Middle frontal gyrus (tissue), 1 donor: ENCODE measurements around the gene METTL9.
"Not testable (repeated sequence)": the region's sequence is repeated elsewhere in the genome, so short reads cannot be mapped to it uniquely, and the experiment has no call there.

Source experiments
- DNase-seq: peaks from one replicate; pipeline ENCODE4 v3.0.0-alpha.2; 2015; ENCODE audit warnings: low spot score; ENCODE audit errors: extremely low spot score

Gene METTL9

GRCh38 chr16:21634216-21634615, 34.8 kb downstream of the METTL9 start:
- no peak for DNase-seq

- DNase-seq, result not testable (repeated sequence)
Measured at GRCh38 chr16:21635694-21636093, 36.3 kb downstream of the METTL9 start.

DNA sequence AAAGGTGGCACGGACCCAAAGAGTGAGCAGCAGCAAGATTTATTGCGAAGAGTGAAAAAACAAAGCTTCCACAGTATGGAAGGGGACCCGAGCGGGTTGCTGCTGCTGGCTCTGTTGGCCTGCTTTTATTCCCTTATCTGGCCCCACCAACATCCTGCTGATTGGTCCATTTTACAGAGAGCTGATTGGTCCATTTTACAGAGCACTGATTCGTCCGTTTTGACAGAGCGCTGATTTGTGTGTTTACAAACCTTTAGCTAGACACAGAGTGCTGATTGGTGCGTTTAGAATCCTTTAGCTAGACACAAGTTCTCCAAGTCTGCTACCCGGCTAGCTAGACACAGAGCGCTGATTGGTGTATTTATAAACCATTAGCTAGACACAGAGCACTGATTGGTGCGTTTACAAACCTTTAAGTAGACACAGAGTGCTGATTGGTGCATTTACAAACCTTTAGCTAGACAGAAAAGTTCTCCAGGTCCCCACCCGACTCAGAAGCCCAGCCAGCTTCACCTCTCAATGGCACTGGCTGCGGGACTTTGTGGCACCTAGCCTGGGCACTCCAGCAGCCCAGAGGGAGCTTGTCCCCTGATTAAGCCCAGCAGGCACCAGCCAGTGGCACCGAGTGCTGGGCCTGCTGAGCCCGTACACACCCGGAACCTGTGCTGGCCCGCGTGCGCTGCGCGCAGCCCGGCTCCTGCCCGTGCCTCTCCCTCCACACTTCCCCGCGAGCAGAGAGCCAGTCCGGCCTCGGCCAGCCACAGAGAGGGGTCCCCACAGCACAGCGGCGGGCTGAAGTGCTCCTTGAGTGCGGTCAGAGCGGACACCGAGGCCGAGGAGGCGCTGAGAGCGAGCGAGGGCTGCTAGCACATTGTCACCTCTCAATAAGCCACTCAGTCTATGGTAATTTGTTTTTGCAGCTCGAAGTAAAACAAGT, 37.9 kb downstream of the METTL9 start:
- no peak for DNase-seq

DNA sequence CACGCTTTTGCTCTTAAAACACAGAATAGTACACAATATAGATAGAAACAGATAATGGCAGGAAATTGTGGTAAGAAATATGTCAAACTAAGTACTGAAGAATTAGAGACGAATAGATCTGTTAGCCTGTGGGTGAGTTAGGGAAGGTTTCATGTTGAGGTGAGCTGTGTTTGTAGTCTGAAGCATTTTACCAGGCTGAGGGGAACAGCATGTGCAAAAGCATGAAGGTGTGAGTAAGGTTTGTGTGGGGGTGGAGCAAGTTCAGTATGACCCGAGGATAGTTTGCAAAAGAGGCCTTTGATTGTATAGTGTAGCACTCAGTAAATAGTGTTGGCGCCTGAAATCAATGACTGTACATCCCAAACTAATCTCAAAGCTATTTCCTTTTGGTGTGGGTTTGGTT, 39.2 kb downstream of the METTL9 start:
- no peak for DNase-seq

- DNase-seq, result no peak
Measured at GRCh38 chr16:21639493-21639892, 40.1 kb downstream of the METTL9 start.

GRCh38 chr16:21641916-21642315, 42.5 kb downstream of the METTL9 start:
- DNase-seq, result no peak

GRCh38 chr16:21642861-21643260, 43.5 kb downstream of the METTL9 start:
- no peak for DNase-seq

- DNase-seq, result no peak
Measured at GRCh38 chr16:21643785-21644184, 44.4 kb downstream of the METTL9 start.

GRCh38 chr16:21644674-21645073, 45.3 kb downstream of the METTL9 start:
- no peak for DNase-seq

GRCh38 chr16:21645261-21645721, 45.9 kb downstream of the METTL9 start:
- no peak for DNase-seq

DNA sequence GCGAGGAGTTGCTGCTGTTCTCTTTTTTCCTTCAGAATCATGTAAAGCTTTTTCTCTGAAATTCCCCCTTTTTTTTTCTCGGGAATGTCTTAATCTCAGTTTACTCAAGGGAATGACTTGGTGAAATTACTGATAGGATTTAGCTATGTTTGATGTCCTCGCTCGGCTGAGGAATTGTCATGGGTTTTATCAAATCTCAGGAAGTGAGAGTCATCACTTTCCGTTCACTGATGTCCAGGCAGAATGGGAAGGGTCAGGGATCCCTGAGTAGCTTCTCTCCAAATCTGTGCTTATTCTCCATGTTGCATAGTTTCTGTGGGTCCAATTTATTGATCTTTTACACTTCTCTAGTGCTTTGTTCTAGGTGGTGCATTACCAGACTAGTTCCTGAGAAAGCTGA, 46.7 kb downstream of the METTL9 start:
- no peak for DNase-seq

- no peak for DNase-seq
Measured at GRCh38 chr16:21646721-21647561, 47.6 kb downstream of the METTL9 start.

GRCh38 chr16:21647562-21648164, 48.3 kb downstream of the METTL9 start:
- no peak for DNase-seq

DNA sequence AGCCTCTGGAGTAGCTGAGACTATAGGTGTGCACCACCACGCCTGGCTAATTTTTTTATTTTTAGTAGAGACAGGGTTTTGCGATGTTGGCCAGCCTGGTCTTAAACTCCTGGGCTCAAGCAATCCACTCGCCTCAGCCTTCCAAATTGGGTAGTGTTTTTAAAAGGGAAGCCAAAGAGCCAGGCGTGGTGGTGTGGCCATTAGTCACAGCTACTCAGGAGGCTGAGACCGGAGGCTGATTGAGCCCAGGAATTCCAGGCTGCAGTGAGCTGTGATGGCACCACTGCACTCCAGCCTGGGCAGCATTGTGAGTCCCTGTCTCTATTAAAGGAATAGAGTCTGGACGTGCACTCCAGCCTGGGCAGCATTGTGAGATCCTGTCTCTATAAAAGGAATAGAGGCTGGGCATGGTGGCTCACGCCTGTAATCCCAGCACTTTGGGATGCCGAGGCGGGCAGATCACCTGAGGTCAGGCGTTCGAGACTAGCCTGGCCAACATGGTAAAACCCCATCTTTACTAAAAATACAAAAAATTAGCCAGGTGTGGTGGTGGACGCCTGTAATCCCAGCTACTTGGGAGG, 50.5 kb downstream of the METTL9 start:
- not testable (repeated sequence) for DNase-seq

DNA sequence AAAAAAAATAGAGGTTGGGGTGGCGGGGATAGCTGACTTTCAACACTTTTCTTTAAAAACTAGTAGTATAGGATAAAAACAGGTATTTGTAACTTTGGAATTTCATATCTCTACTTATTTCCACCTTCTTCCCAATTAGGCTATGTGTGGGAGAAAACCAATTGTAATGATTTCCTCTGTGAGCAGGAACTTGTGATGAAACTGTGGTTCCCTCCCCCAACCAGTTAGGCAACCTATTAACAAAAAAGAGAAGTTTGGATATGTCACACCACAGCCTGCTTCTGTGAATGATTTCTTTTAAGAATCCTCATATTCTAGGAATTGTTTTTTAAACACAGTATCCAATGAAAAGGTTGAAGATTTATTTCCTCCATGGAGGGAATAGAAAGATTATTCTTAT, 51.1 kb downstream of the METTL9 start:
- DNase-seq, result no peak

DNA sequence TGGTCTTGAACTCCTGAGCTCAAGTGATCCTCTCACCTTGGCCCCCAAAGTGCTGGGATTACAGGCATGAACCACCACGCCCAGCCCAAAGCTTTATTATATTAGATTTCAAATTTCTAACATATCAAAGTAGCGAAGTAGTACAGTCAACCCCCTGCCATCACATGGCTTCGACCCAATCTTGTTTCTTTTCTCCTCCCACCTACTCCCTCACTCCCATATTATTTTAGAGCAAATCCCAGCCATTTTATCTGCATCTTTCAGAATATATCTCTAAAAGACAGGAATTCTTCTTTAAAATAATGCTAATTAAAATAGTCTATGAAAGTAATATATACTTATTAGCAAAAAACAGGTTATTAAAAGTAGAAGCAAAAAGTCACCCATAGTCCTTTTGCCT, 52.1 kb downstream of the METTL9 start:
- no peak for DNase-seq

DNA sequence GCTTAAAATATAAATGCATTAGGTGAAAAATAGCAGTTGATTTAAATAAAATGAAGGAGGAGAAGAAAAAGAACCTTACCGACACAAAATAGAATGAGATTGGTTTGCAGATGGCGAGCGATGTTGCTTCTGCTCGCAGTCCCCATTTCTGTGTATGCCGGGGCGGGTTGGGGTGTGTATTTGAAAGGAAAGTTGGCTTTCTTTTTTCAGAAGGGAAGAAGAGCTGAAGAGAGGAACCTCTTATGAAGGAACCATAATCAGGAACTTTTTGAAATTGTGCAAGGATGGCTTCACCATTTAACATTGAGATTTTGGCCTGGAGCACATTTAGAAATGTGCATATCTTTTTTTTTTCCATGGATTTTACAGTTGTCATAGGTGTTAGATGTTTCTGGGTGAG, 53.1 kb downstream of the METTL9 start, which contains the start of gene IGSF6:
TSS of gene IGSF6 (minus strand) at position 156 of the 400 bp plus-strand sequence. CDS start at position 146, 10 bp downstream.
- DNase-seq, result no peak

- DNase-seq, result no peak
Measured at GRCh38 chr16:21653571-21653970, 54.2 kb downstream of the METTL9 start.

DNA sequence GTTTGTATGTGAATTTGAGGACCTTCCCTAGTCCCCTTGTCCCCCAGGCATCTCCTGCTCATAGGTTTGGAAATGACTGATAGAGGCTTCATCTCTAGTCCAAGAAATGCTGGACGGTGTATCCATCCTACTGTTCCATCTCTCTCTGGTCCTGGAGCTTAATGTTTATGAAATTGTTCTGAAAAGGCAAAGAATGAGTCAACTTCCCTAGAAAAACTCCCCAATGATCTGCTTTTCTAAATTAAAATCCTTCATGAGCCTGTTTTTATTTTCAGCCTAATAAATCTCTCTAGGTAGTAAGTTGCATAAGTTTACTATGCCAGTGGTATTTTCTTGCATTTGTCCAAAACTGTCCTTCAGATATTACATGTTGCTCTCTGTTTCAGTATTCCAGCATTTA, 55.1 kb downstream of the METTL9 start:
- no peak for DNase-seq

DNA sequence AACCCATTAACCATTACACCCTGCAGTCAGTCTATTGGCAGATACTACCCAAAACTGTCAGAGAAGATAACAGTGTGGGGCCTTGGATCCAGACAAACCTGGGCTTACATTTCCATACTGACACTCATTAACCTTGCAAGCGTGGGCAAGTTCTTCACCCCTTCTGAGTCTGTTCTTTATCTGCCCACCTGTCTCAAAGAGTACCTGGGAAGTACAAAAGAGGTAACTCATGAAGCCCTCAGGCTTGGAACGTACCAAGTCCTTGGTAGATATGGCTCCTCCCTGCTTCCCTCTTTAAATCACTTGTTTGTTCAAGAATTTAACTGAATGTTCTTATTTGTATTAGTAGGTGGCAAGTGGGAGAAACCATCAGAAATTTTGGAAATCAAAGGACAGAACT, 55.5 kb downstream of the METTL9 start:
- no peak for DNase-seq
